ENCODE data around the gene CYP11A1. TPM values are rescaled to one million over a fixed set of nuclear protein-coding genes. Genes with fewer than 3 reads are reported as not detected.

Gene CYP11A1
- total RNA-seq, 1 experiment from 2014 or later: 1.7 TPM

- WGBS (ENCODE audit: extremely low coverage, insufficient read length, low lambda C conversion rate): no CpG with 5 or more reads among the region's 19 CpGs
Measured at GRCh38 chr15:74415966-74416916, 48.8 kb upstream of the CYP11A1 start.

More at GRCh38 chr15:74415966-74416916, 48.8 kb upstream of the CYP11A1 start:
- Histone ChIP-seq H3K18ac (ENCODE audit: insufficient read length, low read depth, low read length) (no peak overlapping the region), H3K27ac (ENCODE audit: insufficient read length, low read depth, low read length) (no peak overlapping the region), H3K23ac (ENCODE audit: insufficient read length, low read depth, low read length) (no peak overlapping the region), H2BK12ac (ENCODE audit: insufficient read length, low read depth, low read length) (no peak overlapping the region), H3K56ac (ENCODE audit: insufficient read length, low read depth, low read length) (no peak overlapping the region), H4K20me1 (ENCODE audit: control insufficient read depth, insufficient read depth, insufficient read length) (no peaks in the 10 kb centered on the region), H2AFZ (ENCODE audit: low read length) (no peak overlapping the region), H3K79me2 (ENCODE audit: insufficient read depth, low read length) (no peaks in the 10 kb centered on the region), H3K4me2 (ENCODE audit: insufficient read depth, insufficient read length, low read length) (no peak overlapping the region), H3K23me2 (ENCODE audit: insufficient read length, low read depth, low read length, poor library complexity, severe bottlenecking) (no peaks in the 10 kb centered on the region), H2BK120ac (ENCODE audit: low read depth, low read length, poor library complexity, severe bottlenecking) (no peak overlapping the region), H4K8ac (replicated peaks; ENCODE audit: insufficient read length, low read depth, low read length) (no peak overlapping the region), H3T11ph (ENCODE audit: low read length) (no peak overlapping the region), H3K9ac (ENCODE audit: extremely low read depth, insufficient read length, low read length) (no peak overlapping the region), H2BK20ac (ENCODE audit: low read depth, low read length, poor library complexity, severe bottlenecking) (no peak overlapping the region), H3K14ac (ENCODE audit: insufficient read depth, low read length) (no peak overlapping the region), H4K5ac (ENCODE audit: insufficient read length, low read depth, low read length) (no peak overlapping the region), H3K79me1 (ENCODE audit: insufficient read depth, low read depth, low read length, poor library complexity, severe bottlenecking) (no peaks in the 10 kb centered on the region), H4K91ac (ENCODE audit: insufficient read length, low read depth, low read length) (no peak overlapping the region), H2AK5ac (ENCODE audit: insufficient read length, low read length) (no peak overlapping the region), H3K27me3 (ENCODE audit: insufficient read depth, low read length) (no peaks in the 10 kb centered on the region), H3K4ac (ENCODE audit: low read depth, low read length) (no peak overlapping the region), H2BK15ac (ENCODE audit: low read depth, low read length) (no peak overlapping the region), H3K4me1 (ENCODE audit: insufficient read depth, low read length) (no peaks in the 10 kb centered on the region), H3K9me3 (ENCODE audit: control insufficient read depth, low read depth, low read length) (no peaks in the 10 kb centered on the region), H2BK5ac (ENCODE audit: insufficient read length, low read length) (no peak overlapping the region)
- Mint-ChIP-seq H3K36me3 (ENCODE audit: insufficient read depth in 1 of 3, low read depth in 3 of 3) (peaks cover 6 to 15% (median 10%) of the 10 kb centered on the region in 3 experiments), H3K4me3 (no peak overlapping the region), H3K27ac (peak overlapping the region in 1 of 3 experiments; percentile 5; a peak in 2 of 7 replicates), H3K27me3 (ENCODE audit: low read depth) (no peaks in the 10 kb centered on the region), H3K9me3 (no peaks in the 10 kb centered on the region), H3K4me1 (peaks cover 3 to 11% of the 10 kb centered on the region in 2 experiments; a peak in 3 of 4 replicates)
- no peak for DNase-seq
- no peak for TF ChIP-seq CTCF (conservative IDR thresholded peaks at IDR 0.05)
